Suprapubic skin (tissue), 4 donors: ENCODE results near the gene MAP1B. TPM values are rescaled to one million over a fixed set of nuclear protein-coding genes. Genes with fewer than 3 reads are reported as not detected.

Source experiments
- DNase-seq, 2 donors: peaks; one replicate each; pipeline ENCODE4 v3.0.0-alpha.2; 2019; ENCODE audit warnings: low spot score in 2 of 2
- H3K27ac ChIP-seq: fragments of 200-600 bp; sonication (generic); one replicate; pipeline ENCODE4 v1.5.1; 2019
- H3K27me3 ChIP-seq: fragments of 200-600 bp; sonication (generic); one replicate; pipeline ENCODE4 v1.5.1; 2019
- H3K36me3 ChIP-seq: fragments of 200-600 bp; sonication (generic); one replicate; pipeline ENCODE4 v1.5.1; 2019
- H3K4me1 ChIP-seq: fragments of 200-600 bp; sonication (generic); one replicate; pipeline ENCODE4 v1.5.1; 2019
- H3K4me3 ChIP-seq: fragments of 200-600 bp; sonication (generic); one replicate; pipeline ENCODE4 v1.5.1; 2019; ENCODE audit warnings: mild to moderate bottlenecking
- H3K9me3 ChIP-seq: fragments of 200-600 bp; sonication (generic); one replicate; pipeline ENCODE4 v1.5.1; 2019
- EP300 ChIP-seq: sonication (generic); formaldehyde crosslinking; IDR thresholded peaks from one replicate; pipeline ENCODE4 v1.6.1; 2017; ENCODE audit warnings: antibody characterized with exemption
- POLR2A ChIP-seq, 2 donors: fragments of 450-650 bp; IDR thresholded peaks; one replicate each; pipeline ENCODE4 v1.6.1; 2017; ENCODE audit warnings: antibody characterized with exemption in 2 of 2, mild to moderate bottlenecking in 2 of 2, moderate library complexity in 2 of 2
- POLR2AphosphoS5 ChIP-seq, 3 donors: sonication (generic); formaldehyde crosslinking; IDR thresholded peaks; one replicate each; pipeline ENCODE4 v1.6.1; 2017; ENCODE audit warnings: antibody characterized with exemption in 3 of 3
- WGBS: methylation state at CpG from one replicate; pipeline ENCODE4 v1.1.5; 2018; 5-methylcytosine and 5-hydroxymethylcytosine counted together
- total RNA-seq, 4 donors: library from RNA; depleted of rRNA; stranded (reverse); fragments of >200 nt; gene quantifications; one replicate each; pipeline ENCODE4 v1.1.0, GENCODE V29; 2016
- TF ChIP-seq, protein P1 (sequence below), 2 donors: fragments of 200-600 bp in 1 of 2; fragments of 450-650 bp in 1 of 2; sonication (generic) in 1 of 2; IDR thresholded peaks; one replicate each; pipeline ENCODE4 v1.5.1; 2016 to 2019; ENCODE audit warnings: antibody characterized with exemption in 2 of 2, mild to moderate bottlenecking in 1 of 2, moderate library complexity in 1 of 2

The MAP1B gene
- total RNA-seq, 4 donors from 2014 or later, result 38.1 to 172 (median 67.5) TPM

DNA sequence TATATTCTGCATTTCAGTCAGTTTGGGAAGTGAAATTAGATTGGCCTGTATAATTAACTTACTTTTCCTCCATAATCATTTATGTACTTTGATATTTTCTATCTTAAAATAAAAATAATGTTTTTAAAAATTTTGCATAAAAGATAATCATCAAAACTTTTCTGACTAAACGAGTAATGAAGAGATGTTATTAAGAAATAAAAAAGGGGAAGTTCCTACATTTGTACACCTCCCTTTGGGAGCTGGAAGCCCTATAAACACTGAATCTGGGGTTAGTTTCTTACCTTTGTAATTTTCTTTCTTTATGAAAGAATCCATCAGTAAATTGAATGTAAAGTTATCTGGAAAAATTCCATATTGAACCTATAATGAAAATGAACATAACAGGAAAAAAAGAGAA is 126.6 kb downstream of the MAP1B start:
- TF ChIP-seq, protein P1, sequence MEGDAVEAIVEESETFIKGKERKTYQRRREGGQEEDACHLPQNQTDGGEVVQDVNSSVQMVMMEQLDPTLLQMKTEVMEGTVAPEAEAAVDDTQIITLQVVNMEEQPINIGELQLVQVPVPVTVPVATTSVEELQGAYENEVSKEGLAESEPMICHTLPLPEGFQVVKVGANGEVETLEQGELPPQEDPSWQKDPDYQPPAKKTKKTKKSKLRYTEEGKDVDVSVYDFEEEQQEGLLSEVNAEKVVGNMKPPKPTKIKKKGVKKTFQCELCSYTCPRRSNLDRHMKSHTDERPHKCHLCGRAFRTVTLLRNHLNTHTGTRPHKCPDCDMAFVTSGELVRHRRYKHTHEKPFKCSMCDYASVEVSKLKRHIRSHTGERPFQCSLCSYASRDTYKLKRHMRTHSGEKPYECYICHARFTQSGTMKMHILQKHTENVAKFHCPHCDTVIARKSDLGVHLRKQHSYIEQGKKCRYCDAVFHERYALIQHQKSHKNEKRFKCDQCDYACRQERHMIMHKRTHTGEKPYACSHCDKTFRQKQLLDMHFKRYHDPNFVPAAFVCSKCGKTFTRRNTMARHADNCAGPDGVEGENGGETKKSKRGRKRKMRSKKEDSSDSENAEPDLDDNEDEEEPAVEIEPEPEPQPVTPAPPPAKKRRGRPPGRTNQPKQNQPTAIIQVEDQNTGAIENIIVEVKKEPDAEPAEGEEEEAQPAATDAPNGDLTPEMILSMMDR (IDR thresholded peaks at IDR 0.05), result no peak
- no peak for TF ChIP-seq POLR2A (IDR thresholded peaks at IDR 0.05)
- TF ChIP-seq POLR2AphosphoS5 (IDR thresholded peaks at IDR 0.05), result no peak
- no peak for TF ChIP-seq EP300
- H3K27ac ChIP-seq, result no peak overlapping the region
- DNase-seq, result no peak
- H3K36me3 ChIP-seq, result peaks cover 17% of the 10 kb centered on the region
- peaks cover 32% of the 10 kb centered on the region for H3K4me1 ChIP-seq
- H3K4me3 ChIP-seq, result no peak overlapping the region
- no peaks in the 10 kb centered on the region for H3K27me3 ChIP-seq
- no peaks in the 10 kb centered on the region for H3K9me3 ChIP-seq
- 43% methylated on average over 1 of the region's 1 CpG for WGBS

DNA sequence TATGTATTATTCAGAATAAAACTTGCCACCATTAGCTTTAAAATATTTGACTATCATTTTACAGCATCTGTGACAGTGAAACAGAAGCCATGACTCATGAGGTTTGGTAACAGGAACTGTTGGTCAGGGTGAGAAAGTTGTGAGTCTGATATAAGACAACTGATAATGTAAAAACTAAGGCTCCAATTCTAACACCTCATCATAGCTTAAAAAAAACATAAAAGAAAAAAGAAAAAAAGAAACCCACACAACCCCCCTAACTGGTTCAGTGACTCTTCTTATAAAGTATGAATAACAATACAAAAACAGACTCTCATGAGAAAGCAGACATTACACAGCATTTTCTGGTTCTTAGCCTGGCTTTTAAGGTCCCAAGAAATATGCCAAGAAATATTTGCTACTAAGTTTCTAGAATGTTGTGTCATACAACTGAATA is 127.0 kb downstream of the MAP1B start:
- Histone ChIP-seq H3K27ac (no peak overlapping the region), H3K9me3 (no peaks in the 10 kb centered on the region), H3K27me3 (no peaks in the 10 kb centered on the region), H3K4me3 (no peak overlapping the region), H3K36me3 (peaks cover 16% of the 10 kb centered on the region), H3K4me1 (peaks cover 32% of the 10 kb centered on the region)
- TF ChIP-seq, protein P1 (IDR thresholded peaks at IDR 0.05), result no peak
- TF ChIP-seq POLR2A (IDR thresholded peaks at IDR 0.05), result no peak
- no peak for TF ChIP-seq POLR2AphosphoS5 (IDR thresholded peaks at IDR 0.05)
- TF ChIP-seq EP300, result no peak
- no peak for DNase-seq

DNA sequence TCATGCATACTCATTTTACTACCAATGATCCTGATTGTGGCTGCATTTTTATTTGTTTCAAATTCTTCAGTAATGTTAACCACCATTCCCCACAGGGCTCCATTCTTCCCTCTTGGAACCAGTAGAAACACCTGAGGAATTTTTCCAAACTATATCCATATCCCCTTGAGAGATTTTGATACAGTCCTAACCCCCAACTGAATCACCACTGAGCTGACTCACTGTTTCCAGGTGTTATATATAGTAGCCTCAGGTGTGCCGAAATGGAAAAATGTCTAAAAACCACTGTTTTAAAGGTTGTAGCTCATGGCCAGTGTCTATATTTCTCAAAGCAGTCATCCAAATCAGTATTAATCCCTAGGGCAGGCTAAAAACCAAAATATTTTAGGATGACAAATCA is 127.6 kb downstream of the MAP1B start:
- peaks cover 32% of the 10 kb centered on the region for H3K4me1 ChIP-seq
- H3K36me3 ChIP-seq, result peaks cover 16% of the 10 kb centered on the region
- no peaks in the 10 kb centered on the region for H3K27me3 ChIP-seq
- 93% methylated on average over 1 of the region's 1 CpG for WGBS
- no peak for DNase-seq
- no peak overlapping the region for H3K27ac ChIP-seq
- TF ChIP-seq EP300, result no peak
- no peak for TF ChIP-seq POLR2A (IDR thresholded peaks at IDR 0.05)
- no peak for TF ChIP-seq POLR2AphosphoS5 (IDR thresholded peaks at IDR 0.05)
- TF ChIP-seq, protein P1 (IDR thresholded peaks at IDR 0.05), result no peak
- no peaks in the 10 kb centered on the region for H3K9me3 ChIP-seq
- no peak overlapping the region for H3K4me3 ChIP-seq

DNA sequence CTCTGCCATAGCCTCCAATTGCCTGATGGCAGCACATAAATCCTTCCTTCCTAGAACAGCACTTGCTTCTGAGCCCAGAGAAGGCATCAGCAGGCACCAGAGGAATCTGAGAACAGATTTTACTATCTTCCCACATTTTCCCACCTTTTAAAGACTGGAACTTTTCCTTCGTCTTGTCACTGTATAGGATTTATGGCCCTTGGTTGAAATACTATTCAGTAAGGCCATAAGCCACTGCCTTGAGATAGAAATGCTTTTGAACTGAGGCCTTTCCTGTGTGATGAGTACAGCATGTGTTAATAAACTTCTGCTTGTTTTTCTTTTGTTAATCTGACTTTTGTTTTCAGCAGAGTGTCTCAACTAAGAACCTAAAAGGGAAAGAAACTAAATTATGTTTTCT is 128.4 kb downstream of the MAP1B start:
- TF ChIP-seq POLR2A (IDR thresholded peaks at IDR 0.05) (no peak), EP300 (no peak), POLR2AphosphoS5 (IDR thresholded peaks at IDR 0.05) (no peak)
- TF ChIP-seq, protein P1 (IDR thresholded peaks at IDR 0.05), result no peak

DNA sequence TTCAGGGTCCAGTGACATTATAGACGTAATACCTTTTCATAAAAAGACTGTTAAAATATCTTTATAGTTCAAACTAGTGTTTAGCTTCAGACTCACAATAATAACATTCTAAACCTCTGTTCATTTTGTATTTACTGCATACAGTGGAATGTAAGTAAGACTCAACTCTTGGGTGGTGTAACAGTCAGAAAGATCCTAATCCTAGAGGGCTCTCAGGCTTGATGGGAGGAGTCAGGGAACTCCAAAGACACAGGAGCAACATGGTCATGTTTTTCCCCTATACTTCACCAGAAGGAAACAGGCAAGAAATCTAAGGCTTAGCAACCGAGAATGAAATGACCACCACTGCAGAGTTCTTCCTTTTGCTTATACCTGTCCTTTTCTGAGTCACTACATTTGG is 130.1 kb downstream of the MAP1B start:
- Histone ChIP-seq H3K27me3 (no peaks in the 10 kb centered on the region), H3K36me3 (peaks cover 16% of the 10 kb centered on the region), H3K4me1 (peaks cover 26% of the 10 kb centered on the region), H3K27ac (no peak overlapping the region), H3K4me3 (no peak overlapping the region), H3K9me3 (no peaks in the 10 kb centered on the region)
- TF ChIP-seq, protein P1 (IDR thresholded peaks at IDR 0.05), result no peak
- TF ChIP-seq POLR2A (IDR thresholded peaks at IDR 0.05) (no peak), EP300 (no peak), POLR2AphosphoS5 (IDR thresholded peaks at IDR 0.05) (no peak)
- WGBS, result 92% methylated on average over 2 of the region's 2 CpGs
- no peak for DNase-seq

More for the DNA sequence above, 128.4 kb downstream of the MAP1B start:
- no peaks in the 10 kb centered on the region for H3K27me3 ChIP-seq
- H3K9me3 ChIP-seq, result no peaks in the 10 kb centered on the region
- WGBS, result 97% methylated on average over 1 of the region's 1 CpG
- H3K36me3 ChIP-seq, result peaks cover 16% of the 10 kb centered on the region
- peaks cover 32% of the 10 kb centered on the region for H3K4me1 ChIP-seq
- no peak overlapping the region for H3K27ac ChIP-seq
- H3K4me3 ChIP-seq, result no peak overlapping the region
- DNase-seq, result no peak
